ENCODE measurements around the gene LIG1.

LIG1 gene

GRCh38 chr19:48169939-48170803 is at the start of gene LIG1, which contains the start of gene ZSWIM9 (continued):
- no peak for TF ChIP-seq ZNF302 (tag by site-specific recombination; IDR thresholded peaks at IDR 0.05; ENCODE audit: low read depth)
- TF ChIP-seq OVOL3 (tag by site-specific recombination; IDR thresholded peaks at IDR 0.05) = 0 out of 2 replicates have a peak, but pooled peaks have one; percentile 51
- peak; percentile 97 for TF ChIP-seq HOXC10 (CRISPR knock-in tag; IDR thresholded peaks at IDR 0.05)
- no peak for TF ChIP-seq BCL11A (tag by site-specific recombination; IDR thresholded peaks at IDR 0.05; ENCODE audit: low read depth)
- peak; percentile 40; the same call in 1 of the 2 replicates for TF ChIP-seq ZNF518A (tag by site-specific recombination; conservative IDR thresholded peaks at IDR 0.05; ENCODE audit: low read depth)
- TF ChIP-seq PRDM4 (tag by site-specific recombination; IDR thresholded peaks at IDR 0.05) = no peak; the same call in 1 of the 2 replicates
- TF ChIP-seq ZBTB49 (tag by site-specific recombination; IDR thresholded peaks at IDR 0.05; ENCODE audit: low read depth) = no peak
- TF ChIP-seq MYNN (tag by site-specific recombination; IDR thresholded peaks at IDR 0.05; ENCODE audit: borderline replicate concordance) = no peak
- 0 out of 2 replicates have a peak, but pooled peaks have one; percentile 34 for TF ChIP-seq ZNF423 (tag by site-specific recombination; IDR thresholded peaks at IDR 0.05)
- no peak for TF ChIP-seq ZSCAN5A (tag by site-specific recombination; IDR thresholded peaks at IDR 0.05)
- TF ChIP-seq ZBTB48 (tag by site-specific recombination; IDR thresholded peaks at IDR 0.05) = no peak
- no peak for TF ChIP-seq AEBP2 (tag by site-specific recombination; IDR thresholded peaks at IDR 0.05; ENCODE audit: borderline replicate concordance)
- peak; percentile 99 for TF ChIP-seq SP3 (tag by site-specific recombination; IDR thresholded peaks at IDR 0.05)
- no peak for TF ChIP-seq ZNF707 (tag by site-specific recombination; IDR thresholded peaks at IDR 0.05)
- peak; percentile 64; the same call in 1 of the 2 replicates for TF ChIP-seq ZNF148 (tag by site-specific recombination; IDR thresholded peaks at IDR 0.05; ENCODE audit: borderline replicate concordance)
- TF ChIP-seq ZBTB21 (tag by site-specific recombination; IDR thresholded peaks at IDR 0.05) = no peak
- TF ChIP-seq ZNF114 (tag by site-specific recombination; IDR thresholded peaks at IDR 0.05) = no peak
- no peak for TF ChIP-seq ZNF704 (tag by site-specific recombination; IDR thresholded peaks at IDR 0.05)
- TF ChIP-seq ZNF341 (tag by site-specific recombination; IDR thresholded peaks at IDR 0.05; ENCODE audit: low read depth) = peak; percentile 83
